ENCODE measurements around the gene VPS11. TPM values are rescaled to one million over a fixed set of nuclear protein-coding genes. Genes with fewer than 3 reads are reported as not detected.

The VPS11 gene
- polyA plus RNA-seq, 1 donor from 2014 or later, result 24.8 TPM

- no peak overlapping the region for H3K27ac ChIP-seq (ENCODE audit: low read length)
- H4K20me1 ChIP-seq (ENCODE audit: insufficient read depth), result no peaks in the 10 kb centered on the region
- H3K9me2 ChIP-seq (ENCODE audit: insufficient read depth, low read length), result no peaks in the 10 kb centered on the region
- TF ChIP-seq EZH2 (IDR thresholded peaks at IDR 0.05; ENCODE audit: borderline replicate concordance, insufficient read depth, low read length, poor library complexity, severe bottlenecking) (no peak), SMC3 (conservative IDR thresholded peaks at IDR 0.05; ENCODE audit: poor library complexity) (no peak), EP300 (conservative IDR thresholded peaks at IDR 0.05; ENCODE audit: poor library complexity, severe bottlenecking) (no peak), TAF1 (IDR thresholded peaks at IDR 0.05; ENCODE audit: low read depth) (no peak), RAD21 (conservative IDR thresholded peaks at IDR 0.05) (no peak)
- TF ChIP-seq, protein P1, sequence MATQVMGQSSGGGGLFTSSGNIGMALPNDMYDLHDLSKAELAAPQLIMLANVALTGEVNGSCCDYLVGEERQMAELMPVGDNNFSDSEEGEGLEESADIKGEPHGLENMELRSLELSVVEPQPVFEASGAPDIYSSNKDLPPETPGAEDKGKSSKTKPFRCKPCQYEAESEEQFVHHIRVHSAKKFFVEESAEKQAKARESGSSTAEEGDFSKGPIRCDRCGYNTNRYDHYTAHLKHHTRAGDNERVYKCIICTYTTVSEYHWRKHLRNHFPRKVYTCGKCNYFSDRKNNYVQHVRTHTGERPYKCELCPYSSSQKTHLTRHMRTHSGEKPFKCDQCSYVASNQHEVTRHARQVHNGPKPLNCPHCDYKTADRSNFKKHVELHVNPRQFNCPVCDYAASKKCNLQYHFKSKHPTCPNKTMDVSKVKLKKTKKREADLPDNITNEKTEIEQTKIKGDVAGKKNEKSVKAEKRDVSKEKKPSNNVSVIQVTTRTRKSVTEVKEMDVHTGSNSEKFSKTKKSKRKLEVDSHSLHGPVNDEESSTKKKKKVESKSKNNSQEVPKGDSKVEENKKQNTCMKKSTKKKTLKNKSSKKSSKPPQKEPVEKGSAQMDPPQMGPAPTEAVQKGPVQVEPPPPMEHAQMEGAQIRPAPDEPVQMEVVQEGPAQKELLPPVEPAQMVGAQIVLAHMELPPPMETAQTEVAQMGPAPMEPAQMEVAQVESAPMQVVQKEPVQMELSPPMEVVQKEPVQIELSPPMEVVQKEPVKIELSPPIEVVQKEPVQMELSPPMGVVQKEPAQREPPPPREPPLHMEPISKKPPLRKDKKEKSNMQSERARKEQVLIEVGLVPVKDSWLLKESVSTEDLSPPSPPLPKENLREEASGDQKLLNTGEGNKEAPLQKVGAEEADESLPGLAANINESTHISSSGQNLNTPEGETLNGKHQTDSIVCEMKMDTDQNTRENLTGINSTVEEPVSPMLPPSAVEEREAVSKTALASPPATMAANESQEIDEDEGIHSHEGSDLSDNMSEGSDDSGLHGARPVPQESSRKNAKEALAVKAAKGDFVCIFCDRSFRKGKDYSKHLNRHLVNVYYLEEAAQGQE (IDR thresholded peaks at IDR 0.05; ENCODE audit: borderline replicate concordance), result no peak
- H3K36me3 ChIP-seq (ENCODE audit: insufficient read depth, low read length), result peaks cover 5% of the 10 kb centered on the region
- H3K9ac ChIP-seq (ENCODE audit: low read length), result no peak overlapping the region
- H3K79me2 ChIP-seq (replicated peaks; ENCODE audit: insufficient read depth, low read length), result no peaks in the 10 kb centered on the region
- no peaks in the 10 kb centered on the region for H3K9me3 ChIP-seq (ENCODE audit: low read length)
- H2AFZ ChIP-seq (ENCODE audit: low read depth, low read length), result no peak overlapping the region
- H3K4me3 ChIP-seq (ENCODE audit: low read length), result no peak overlapping the region
- no peak overlapping the region for H3K4me2 ChIP-seq (ENCODE audit: low read length)
- no peaks in the 10 kb centered on the region for H3F3A ChIP-seq (ENCODE audit: insufficient read depth, low read length, poor library complexity, severe bottlenecking)
- H3K27me3 ChIP-seq (ENCODE audit: insufficient read depth, low read depth, low read length), result no peaks in the 10 kb centered on the region
Measured at GRCh38 chr11:119046489-119046888, 21.1 kb upstream of the VPS11 start.

GRCh38 chr11:119047205-119047604 is 20.4 kb upstream of the VPS11 start:
- Histone ChIP-seq H3K27me3 (ENCODE audit: insufficient read depth, low read depth, low read length) (no peaks in the 10 kb centered on the region), H3K27ac (ENCODE audit: low read length) (no peak overlapping the region), H3K36me3 (ENCODE audit: insufficient read depth, low read length) (peaks cover 9% of the 10 kb centered on the region), H3K4me3 (ENCODE audit: low read length) (no peak overlapping the region), H4K20me1 (ENCODE audit: insufficient read depth) (no peaks in the 10 kb centered on the region), H3K9me2 (ENCODE audit: insufficient read depth, low read length) (no peaks in the 10 kb centered on the region), H3K9ac (ENCODE audit: low read length) (no peak overlapping the region), H3F3A (ENCODE audit: insufficient read depth, low read length, poor library complexity, severe bottlenecking) (no peaks in the 10 kb centered on the region), H3K4me2 (ENCODE audit: low read length) (no peak overlapping the region), H2AFZ (ENCODE audit: low read depth, low read length) (no peak overlapping the region), H3K9me3 (ENCODE audit: low read length) (no peaks in the 10 kb centered on the region), H3K79me2 (replicated peaks; ENCODE audit: insufficient read depth, low read length) (no peaks in the 10 kb centered on the region)
- TF ChIP-seq EZH2 (IDR thresholded peaks at IDR 0.05; ENCODE audit: borderline replicate concordance, insufficient read depth, low read length, poor library complexity, severe bottlenecking), result no peak
- no peak for TF ChIP-seq POLR2AphosphoS5 (IDR thresholded peaks at IDR 0.05)
- no peak for TF ChIP-seq MXI1 (conservative IDR thresholded peaks at IDR 0.05; ENCODE audit: poor library complexity, severe bottlenecking)
- no peak for TF ChIP-seq CTCF (IDR thresholded peaks at IDR 0.05; ENCODE audit: poor library complexity, severe bottlenecking)
- TF ChIP-seq SMC3 (conservative IDR thresholded peaks at IDR 0.05; ENCODE audit: poor library complexity), result no peak
- TF ChIP-seq TAF1 (IDR thresholded peaks at IDR 0.05; ENCODE audit: low read depth), result no peak
- no peak for TF ChIP-seq RAD21 (conservative IDR thresholded peaks at IDR 0.05)
- TF ChIP-seq, protein P1 (IDR thresholded peaks at IDR 0.05; ENCODE audit: borderline replicate concordance), result no peak
- TF ChIP-seq EP300 (conservative IDR thresholded peaks at IDR 0.05; ENCODE audit: poor library complexity, severe bottlenecking), result no peak

Measured in neural cell (in vitro differentiated cells).